GM19193 (cell line): ENCODE results near the gene GJD4.

ENCODE experiments used
- POLR2A ChIP-seq: IDR thresholded peaks from 4 replicates; pipeline ENCODE4 v1.6.1; 2011; ENCODE audit not compliant: insufficient read depth, insufficient read length; ENCODE audit errors: extremely low read depth

Gene GJD4

GRCh38 chr10:35605191-35605590 is at the start of gene GJD4:
Gene GJD4, plus strand, starts transcription at chr10:35605341. Its CDS starts 227 bp downstream, at chr10:35605568.
- no peak for TF ChIP-seq POLR2A

GRCh38 chr10:35555962-35556930 is 48.9 kb upstream of the GJD4 start:
- no peak for TF ChIP-seq POLR2A

GRCh38 chr10:35558276-35558675 is 46.9 kb upstream of the GJD4 start:
- TF ChIP-seq POLR2A, result no peak

GRCh38 chr10:35559416-35559815 is 45.7 kb upstream of the GJD4 start:
- no peak for TF ChIP-seq POLR2A

GRCh38 chr10:35561715-35562114 is 43.4 kb upstream of the GJD4 start:
- TF ChIP-seq POLR2A, result no peak

GRCh38 chr10:35562427-35562826 is 42.7 kb upstream of the GJD4 start:
- no peak for TF ChIP-seq POLR2A

GRCh38 chr10:35563261-35563891 is 41.8 kb upstream of the GJD4 start:
- no peak for TF ChIP-seq POLR2A

- no peak for TF ChIP-seq POLR2A
Measured at GRCh38 chr10:35564341-35564968, 40.7 kb upstream of the GJD4 start.

- no peak for TF ChIP-seq POLR2A
Measured at GRCh38 chr10:35565602-35566081, 39.5 kb upstream of the GJD4 start.

GRCh38 chr10:35567951-35568350 is 37.2 kb upstream of the GJD4 start:
- no peak for TF ChIP-seq POLR2A

GRCh38 chr10:35568483-35569015 is 36.6 kb upstream of the GJD4 start:
- TF ChIP-seq POLR2A, result no peak

GRCh38 chr10:35569111-35569707 is 35.9 kb upstream of the GJD4 start:
- no peak for TF ChIP-seq POLR2A

GRCh38 chr10:35569836-35570235 is 35.3 kb upstream of the GJD4 start:
- no peak for TF ChIP-seq POLR2A

GRCh38 chr10:35570397-35570796 is 34.7 kb upstream of the GJD4 start:
- TF ChIP-seq POLR2A, result no peak

GRCh38 chr10:35572583-35572982 is 32.6 kb upstream of the GJD4 start:
- no peak for TF ChIP-seq POLR2A
